B cell (primary cell): Measurements from ENCODE around the gene METTL9. TPM values are rescaled to one million over a fixed set of nuclear protein-coding genes. Genes with fewer than 3 reads are reported as not detected.

Experiments
- ATAC-seq: fragments of 200-7000 bp; cut with Tn5 transposase; one replicate; pipeline ENCODE4 v1.10.0; 2021; ENCODE audit warnings: low read depth, mild to moderate bottlenecking, moderate number of reproducible peaks, moderate library complexity
- CTCF ChIA-PET: fragments of 350-600 bp; sonication (Branson Sonifier 250); formaldehyde crosslinking; loops from one replicate; lab custom pipeline; 2021; ENCODE audit warnings: antibody characterized with exemption, inconsistent platforms; lab: Charles Lee
- POLR2A ChIA-PET: fragments of 350-600 bp; sonication (Branson Sonifier 250); formaldehyde crosslinking; loops from one replicate; lab custom pipeline; 2021; ENCODE audit warnings: antibody characterized with exemption; lab: Charles Lee
- DNase-seq: peaks from one replicate; pipeline ENCODE4 v3.0.0; 2013
- H2AFZ ChIP-seq: 2 replicates; pipeline ENCODE4 v1.6.1; 2012; ENCODE audit warnings: mild to moderate bottlenecking, low read depth, low read length; ENCODE audit not compliant: insufficient read depth, poor library complexity, severe bottlenecking
- H3K27ac ChIP-seq, 2 donors: 1 replicate in 1 of 2; 2 replicates in 1 of 2; pipeline ENCODE4 v1.5.1; 2012 to 2013; ENCODE audit warnings: low read length in 2 of 2, mild to moderate bottlenecking in 2 of 2, moderate library complexity in 1 of 2
- H3K27me3 ChIP-seq, 4 experiments: fragments of 200-600 bp in 1 of 4; sonication (generic) in 1 of 4; replicated peaks in 1 of 4; 1 replicate in 2 of 4; 2 replicates in 2 of 4; pipeline versions ENCODE4 v1.6.1 to v1.7.0; 2013 to 2016; ENCODE audit warnings: low read length in 3 of 4, mild to moderate bottlenecking in 2 of 4, mixed read lengths in 1 of 4, moderate library complexity in 1 of 4; ENCODE audit not compliant: insufficient read depth in 4 of 4, control insufficient read depth in 3 of 4; ENCODE audit errors: control extremely low read depth in 1 of 4
- H3K36me3 ChIP-seq, 2 experiments: replicated peaks in 1 of 2; 1 replicate in 1 of 2; 2 replicates in 1 of 2; pipeline versions ENCODE4 v1.6.1 to v1.7.1; 2013; ENCODE audit warnings: low read length in 1 of 2; ENCODE audit not compliant: insufficient read depth in 2 of 2, control insufficient read depth in 1 of 2; ENCODE audit errors: control extremely low read depth in 1 of 2, extremely low read depth in 1 of 2
- H3K4me1 ChIP-seq, 2 donors: fragments of 200-600 bp in 1 of 2; sonication (generic) in 1 of 2; 1 replicate in 1 of 2; 2 replicates in 1 of 2; pipeline versions ENCODE4 v1.5.1 to v1.6.1; 2013 to 2017; ENCODE audit warnings: low read length in 2 of 2; ENCODE audit not compliant: control insufficient read depth in 2 of 2, insufficient read depth in 2 of 2
- H3K4me2 ChIP-seq: replicated peaks from 2 replicates; pipeline ENCODE3; 2012; ENCODE audit warnings: mild to moderate bottlenecking, low read depth, low read length; ENCODE audit not compliant: poor library complexity, severe bottlenecking
- H3K4me3 ChIP-seq, 5 experiments: fragments of 200-600 bp in 1 of 5; sonication (generic) in 1 of 5; 1 replicate in 3 of 5; 2 replicates in 2 of 5; pipeline versions ENCODE4 v1.5.1 to v1.7.0; 2011 to 2016; ENCODE audit warnings: low read length in 4 of 5, mild to moderate bottlenecking in 4 of 5, low read depth in 2 of 5, control low read depth in 1 of 5, moderate library complexity in 1 of 5; ENCODE audit not compliant: insufficient read depth in 1 of 5; ENCODE audit errors: control extremely low read depth in 1 of 5, extremely low read depth in 1 of 5
- H3K79me2 ChIP-seq: fragments of 200-600 bp; sonication (generic); one replicate; pipeline ENCODE4 v1.6.0; 2016; ENCODE audit warnings: low read length; ENCODE audit not compliant: control insufficient read depth, insufficient read depth
- H3K9ac ChIP-seq: fragments of 200-600 bp; sonication (generic); 2 replicates; pipeline ENCODE4 v1.6.1; 2017; ENCODE audit warnings: mild to moderate bottlenecking, low read length, moderate library complexity
- H3K9me3 ChIP-seq, 3 donors: one replicate each; pipeline versions ENCODE4 v1.6.1 to v1.7.1; 2013; ENCODE audit warnings: low read length in 2 of 3; ENCODE audit not compliant: control insufficient read depth in 2 of 3, insufficient read depth in 1 of 3; ENCODE audit errors: control extremely low read depth in 1 of 3
- H4K20me1 ChIP-seq: 2 replicates; pipeline ENCODE4 v1.6.0; 2012; ENCODE audit warnings: mild to moderate bottlenecking, low read length; ENCODE audit not compliant: insufficient read depth, control insufficient read depth, poor library complexity, severe bottlenecking
- H3K27ac Mint-ChIP-seq: one replicate; pipeline ENCODE4 v1.8.0; 2021; ENCODE audit warnings: mixed read lengths
- H3K27me3 Mint-ChIP-seq: one replicate; pipeline ENCODE4 v1.8.0; 2021; ENCODE audit warnings: mixed read lengths
- H3K4me1 Mint-ChIP-seq: one replicate; pipeline ENCODE4 v1.8.0; 2021; ENCODE audit warnings: mixed read lengths
- H3K4me3 Mint-ChIP-seq: one replicate; pipeline ENCODE4 v1.8.0; 2021; ENCODE audit warnings: mixed read lengths
- H3K9me3 Mint-ChIP-seq: one replicate; pipeline ENCODE4 v1.8.0; 2022; ENCODE audit warnings: mixed read lengths; ENCODE audit not compliant: insufficient read depth
- EZH2 ChIP-seq: IDR thresholded peaks from 2 replicates; pipeline ENCODE4 v1.6.1; 2012; ENCODE audit warnings: borderline replicate concordance, low read depth, mild to moderate bottlenecking, moderate library complexity, low read length; ENCODE audit not compliant: insufficient read depth, poor library complexity, severe bottlenecking
- WGBS: methylation state at CpG from one replicate; pipeline ENCODE4 v1.1.5; 2013; ENCODE audit warnings: missing lambda C conversion rate; ENCODE audit not compliant: insufficient coverage; 5-methylcytosine and 5-hydroxymethylcytosine counted together
- intact Hi-C: fragments of 100-400 bp; cut with micrococcal nuclease; formaldehyde crosslinking; loops from one replicate; pipeline ENCODE4 v1.10.0; 2022
- polyA plus RNA-seq: library from polyadenylated mRNA; depleted of rRNA; stranded (reverse); fragments of >200 nt; gene quantifications from 2 replicates; pipeline ENCODE4 v1.2.3, GENCODE V29; 2012
- total RNA-seq, 2 donors: library from RNA; stranded (reverse); fragments of 120-200 nt in 1 of 2; gene quantifications; 1 replicate in 1 of 2; 2 replicates in 1 of 2; pipeline versions ENCODE4 v1.2.3 to v1.2.4, GENCODE V29; 2013 to 2022
- TF ChIP-seq, protein P1 (sequence below): fragments of 200-600 bp; IDR thresholded peaks from one replicate; pipeline ENCODE4 v1.8.0; 2022; ENCODE audit warnings: antibody characterized with exemption, mild to moderate bottlenecking

METTL9 gene
- total and polyA plus RNA-seq, 2 donors (not counting 1 experiment from before 2014, with no cell fraction given) = 34.0 to 57.7 TPM

DNA sequence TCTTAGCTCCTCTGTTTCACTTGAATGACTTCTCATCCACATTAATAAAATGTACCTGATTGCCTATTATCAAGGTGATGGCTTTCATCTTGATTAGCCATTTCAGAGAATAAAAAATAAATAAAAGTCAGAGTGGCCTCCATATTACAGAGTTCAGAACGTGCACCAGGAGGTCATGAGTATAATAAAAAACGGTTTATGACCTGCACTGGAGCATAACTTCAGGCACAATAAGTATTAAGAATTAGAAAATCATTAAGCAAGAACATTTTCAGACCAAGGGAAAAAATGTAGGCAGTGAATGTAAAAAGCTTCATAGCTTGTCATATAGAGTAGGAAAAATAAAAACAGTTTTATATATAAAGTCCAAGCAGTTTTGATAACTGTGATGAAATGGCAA lies 11.4 kb downstream of the METTL9 start:
- no peak for ATAC-seq
- no peak overlapping the region for H2AFZ ChIP-seq
- H3K9me3 Mint-ChIP-seq = no peaks in the 10 kb centered on the region
- no peak overlapping the region for H3K27ac Mint-ChIP-seq
- peaks cover 53% of the 10 kb centered on the region for H3K4me1 Mint-ChIP-seq
- peaks cover 25 to 28% of the 10 kb centered on the region in 2 donors for H3K4me1 ChIP-seq
- CTCF ChIA-PET = interaction anchor here (1.1 to 1.9 kb wide), 2 partner anchors 28 to 47 kb away, joined by 4 read pairs; no protein-coding TSS in a partner anchor
- H3K27me3 ChIP-seq = no peaks in the 10 kb centered on the region
- no peaks in the 10 kb centered on the region for H3K9me3 ChIP-seq
- no peak overlapping the region for H3K27ac ChIP-seq
- TF ChIP-seq, protein P1, sequence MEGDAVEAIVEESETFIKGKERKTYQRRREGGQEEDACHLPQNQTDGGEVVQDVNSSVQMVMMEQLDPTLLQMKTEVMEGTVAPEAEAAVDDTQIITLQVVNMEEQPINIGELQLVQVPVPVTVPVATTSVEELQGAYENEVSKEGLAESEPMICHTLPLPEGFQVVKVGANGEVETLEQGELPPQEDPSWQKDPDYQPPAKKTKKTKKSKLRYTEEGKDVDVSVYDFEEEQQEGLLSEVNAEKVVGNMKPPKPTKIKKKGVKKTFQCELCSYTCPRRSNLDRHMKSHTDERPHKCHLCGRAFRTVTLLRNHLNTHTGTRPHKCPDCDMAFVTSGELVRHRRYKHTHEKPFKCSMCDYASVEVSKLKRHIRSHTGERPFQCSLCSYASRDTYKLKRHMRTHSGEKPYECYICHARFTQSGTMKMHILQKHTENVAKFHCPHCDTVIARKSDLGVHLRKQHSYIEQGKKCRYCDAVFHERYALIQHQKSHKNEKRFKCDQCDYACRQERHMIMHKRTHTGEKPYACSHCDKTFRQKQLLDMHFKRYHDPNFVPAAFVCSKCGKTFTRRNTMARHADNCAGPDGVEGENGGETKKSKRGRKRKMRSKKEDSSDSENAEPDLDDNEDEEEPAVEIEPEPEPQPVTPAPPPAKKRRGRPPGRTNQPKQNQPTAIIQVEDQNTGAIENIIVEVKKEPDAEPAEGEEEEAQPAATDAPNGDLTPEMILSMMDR = no peak
- no peak for TF ChIP-seq EZH2
- intact Hi-C loops = no loop called here
- no peak overlapping the region for H3K9ac ChIP-seq
- peaks cover 99% of the 10 kb centered on the region for H3K79me2 ChIP-seq
- H3K4me3 ChIP-seq = no peak overlapping the region
- POLR2A ChIA-PET = no interaction called here
- peaks cover 0 to 10% of the 10 kb centered on the region in 2 experiments for H3K36me3 ChIP-seq
- WGBS = no CpG with 5 or more reads among the region's 2 CpGs
- no peak for DNase-seq
- peaks cover 66% of the 10 kb centered on the region for H4K20me1 ChIP-seq
- no peak overlapping the region for H3K4me2 ChIP-seq
- H3K4me3 Mint-ChIP-seq = no peak overlapping the region
- H3K27me3 Mint-ChIP-seq = no peaks in the 10 kb centered on the region

DNA sequence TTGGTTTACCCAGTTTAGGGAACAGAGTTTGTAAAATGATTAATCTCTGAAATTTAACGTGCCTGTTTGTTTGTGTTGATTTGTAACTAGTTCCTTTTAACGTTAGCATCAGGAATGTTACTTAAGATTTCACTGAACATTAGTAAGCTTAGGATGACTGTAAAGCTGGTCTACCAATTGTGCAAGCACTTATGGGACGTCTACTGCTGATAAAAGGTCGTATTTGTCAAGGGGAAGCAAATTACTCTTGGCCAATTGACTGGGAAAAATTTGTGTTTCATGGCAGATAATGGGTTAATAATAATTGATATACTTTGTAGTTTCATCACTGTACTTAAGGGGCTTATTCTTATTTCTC lies 11.8 kb downstream of the METTL9 start:
- H3K9me3 ChIP-seq = no peaks in the 10 kb centered on the region
- intact Hi-C loops = no loop called here
- Mint-ChIP-seq H3K27ac (no peak overlapping the region), H3K27me3 (no peaks in the 10 kb centered on the region), H3K4me1 (peaks cover 56% of the 10 kb centered on the region), H3K9me3 (no peaks in the 10 kb centered on the region), H3K4me3 (no peak overlapping the region)
- H3K4me1 ChIP-seq = peaks cover 30 to 32% of the 10 kb centered on the region in 2 donors
- no peak for ATAC-seq
- no peak for DNase-seq
- ChIA-PET POLR2A (no interaction called here), CTCF (interaction anchor here (1.1 kb wide), 1 partner anchor 46 kb away, joined by 4 read pairs; no protein-coding TSS in a partner anchor)
- H3K4me2 ChIP-seq = no peak overlapping the region
- TF ChIP-seq EZH2 = no peak
- TF ChIP-seq, protein P1 = no peak
- WGBS = 94% methylated on average over 2 of the region's 4 CpGs
- H3K36me3 ChIP-seq = peaks cover 0 to 13% of the 10 kb centered on the region in 2 experiments
- H3K9ac ChIP-seq = no peak overlapping the region
- no peak overlapping the region for H3K4me3 ChIP-seq
- peaks cover 67% of the 10 kb centered on the region for H4K20me1 ChIP-seq
- H3K27ac ChIP-seq = no peak overlapping the region
- H3K79me2 ChIP-seq = peaks cover 99% of the 10 kb centered on the region
- H2AFZ ChIP-seq = no peak overlapping the region
- H3K27me3 ChIP-seq = no peaks in the 10 kb centered on the region
